ENCODE measurements around the gene ABCC1.

The ABCC1 gene

GRCh38 chr16:16029431-16030011 lies 80.1 kb downstream of the ABCC1 start:
- Mint-ChIP-seq H3K27me3 (ENCODE audit: low read depth, poor library complexity) (peaks cover 4% of the 10 kb centered on the region), H3K9me3 (no peaks in the 10 kb centered on the region), H3K4me3 (no peak overlapping the region), H3K36me3 (ENCODE audit: low read depth) (peaks cover 32% of the 10 kb centered on the region), H3K4me1 (peaks cover 36% of the 10 kb centered on the region), H3K27ac (no peak overlapping the region)
- TF ChIP-seq CTCF (IDR thresholded peaks at IDR 0.05) = no peak
- DNase-seq = no peak

- Mint-ChIP-seq H3K4me1 (peaks cover 28% of the 10 kb centered on the region), H3K27me3 (ENCODE audit: low read depth, poor library complexity) (peaks cover 4% of the 10 kb centered on the region), H3K4me3 (no peak overlapping the region), H3K36me3 (ENCODE audit: low read depth) (peaks cover 32% of the 10 kb centered on the region), H3K27ac (no peak overlapping the region), H3K9me3 (no peaks in the 10 kb centered on the region)
- no peak for DNase-seq
- no peak for TF ChIP-seq CTCF (IDR thresholded peaks at IDR 0.05)
These were observed 81.0 kb downstream of the ABCC1 start for GRCh38 chr16:16030449-16030848.

GRCh38 chr16:16031401-16031800 lies 82.0 kb downstream of the ABCC1 start:
- H3K4me3 Mint-ChIP-seq = no peak overlapping the region
- no peaks in the 10 kb centered on the region for H3K9me3 Mint-ChIP-seq
- no peak for DNase-seq
- peaks cover 24% of the 10 kb centered on the region for H3K4me1 Mint-ChIP-seq
- peaks cover 36% of the 10 kb centered on the region for H3K36me3 Mint-ChIP-seq (ENCODE audit: low read depth)
- H3K27me3 Mint-ChIP-seq (ENCODE audit: low read depth, poor library complexity) = peaks cover 4% of the 10 kb centered on the region
- no peak for TF ChIP-seq CTCF (IDR thresholded peaks at IDR 0.05)
- no peak overlapping the region for H3K27ac Mint-ChIP-seq

GRCh38 chr16:16032271-16032979 lies 83.0 kb downstream of the ABCC1 start:
- Mint-ChIP-seq H3K27me3 (ENCODE audit: low read depth, poor library complexity) (peaks cover 4% of the 10 kb centered on the region), H3K27ac (no peak overlapping the region), H3K9me3 (no peaks in the 10 kb centered on the region), H3K4me1 (peaks cover 16% of the 10 kb centered on the region), H3K36me3 (ENCODE audit: low read depth) (peaks cover 44% of the 10 kb centered on the region), H3K4me3 (no peak overlapping the region)
- no peak for DNase-seq
- no peak for TF ChIP-seq CTCF (IDR thresholded peaks at IDR 0.05)

GRCh38 chr16:16033208-16033717 lies 83.8 kb downstream of the ABCC1 start:
- Mint-ChIP-seq H3K36me3 (ENCODE audit: low read depth) (peaks cover 51% of the 10 kb centered on the region), H3K27me3 (ENCODE audit: low read depth, poor library complexity) (no peaks in the 10 kb centered on the region), H3K4me3 (no peak overlapping the region), H3K4me1 (peaks cover 8% of the 10 kb centered on the region), H3K9me3 (no peaks in the 10 kb centered on the region), H3K27ac (no peak overlapping the region)
- DNase-seq = no peak
- no peak for TF ChIP-seq CTCF (IDR thresholded peaks at IDR 0.05)

Measured in nephron progenitor cell (in vitro differentiated cells).